NCI-H82 (cell line): Measurements from ENCODE around the gene MED26.

Source experiments
- DNase-seq: peaks from one replicate; lab custom pipeline; 2025; lab: John Stamatoyannopoulos, UW

The MED26 gene

GRCh38 chr19:16612636-16613035 is 15.4 kb downstream of the MED26 start:
- no peak for DNase-seq

GRCh38 chr19:16611121-16611520 is 16.9 kb downstream of the MED26 start:
- no peak for DNase-seq

- no peak for DNase-seq
Measured at GRCh38 chr19:16609511-16610200, 18.3 kb downstream of the MED26 start.

GRCh38 chr19:16608290-16608739 is 19.7 kb downstream of the MED26 start:
- DNase-seq = no peak

GRCh38 chr19:16607819-16608218 is 20.2 kb downstream of the MED26 start:
- DNase-seq = no peak

- no peak for DNase-seq
Measured at GRCh38 chr19:16605553-16605994, 22.4 kb downstream of the MED26 start.

GRCh38 chr19:16605115-16605514 is 22.9 kb downstream of the MED26 start:
- DNase-seq = no peak

GRCh38 chr19:16604615-16605014 is 23.4 kb downstream of the MED26 start:
- DNase-seq = no peak

- no peak for DNase-seq
Measured at GRCh38 chr19:16603090-16603489, 24.9 kb downstream of the MED26 start.

GRCh38 chr19:16601378-16602052 is 26.5 kb downstream of the MED26 start:
- DNase-seq = no peak

GRCh38 chr19:16600824-16601223 is 27.2 kb downstream of the MED26 start:
- DNase-seq = no peak

- DNase-seq = no peak
Measured at GRCh38 chr19:16599655-16600346, 28.2 kb downstream of the MED26 start.

GRCh38 chr19:16598848-16599247 is 29.2 kb downstream of the MED26 start:
- DNase-seq = no peak

GRCh38 chr19:16596399-16596798 is 31.6 kb downstream of the MED26 start:
- DNase-seq = no peak

GRCh38 chr19:16595097-16595496 is 32.9 kb downstream of the MED26 start:
- DNase-seq = no peak

GRCh38 chr19:16594681-16595091 is 33.3 kb downstream of the MED26 start:
- no peak for DNase-seq

- DNase-seq = no peak
Measured at GRCh38 chr19:16594131-16594586, 33.8 kb downstream of the MED26 start.

GRCh38 chr19:16593181-16593580 is 34.8 kb downstream of the MED26 start:
- DNase-seq = no peak

- DNase-seq = no peak
Measured at GRCh38 chr19:16591803-16592556, 36.0 kb downstream of the MED26 start.

GRCh38 chr19:16590876-16591802 is 36.9 kb downstream of the MED26 start:
- peak; percentile 24 for DNase-seq

GRCh38 chr19:16589917-16590316 is 38.1 kb downstream of the MED26 start:
- peak; percentile 62 for DNase-seq
